ENCODE measurements around the gene OVCA2.

Gene OVCA2

GRCh38 chr17:1995321-1995892 is 46.4 kb upstream of the OVCA2 start:
- Histone ChIP-seq H2AFZ (ENCODE audit: low read depth, low read length, severe bottlenecking) (no peak overlapping the region), H3K27me3 (ENCODE audit: low read length) (no peaks in the 10 kb centered on the region), H3K9me2 (replicated peaks; ENCODE audit: insufficient read depth, low read length) (no peaks in the 10 kb centered on the region), H4K20me1 (ENCODE audit: low read depth, low read length) (no peaks in the 10 kb centered on the region), H3K4me2 (ENCODE audit: low read depth, low read length, poor library complexity, severe bottlenecking) (no peak overlapping the region), H3K36me3 (ENCODE audit: low read length) (no peaks in the 10 kb centered on the region), H3K4me3 (ENCODE audit: insufficient read depth, low read length, poor library complexity, severe bottlenecking) (no peak overlapping the region), H3K79me2 (ENCODE audit: insufficient read depth, low read length) (no peaks in the 10 kb centered on the region), H3F3A (ENCODE audit: insufficient read depth) (no peaks in the 10 kb centered on the region), H3K9me3 (ENCODE audit: insufficient read depth, low read length) (no peaks in the 10 kb centered on the region), H3K9ac (ENCODE audit: low read length) (no peak overlapping the region), H3K27ac (ENCODE audit: low read depth, low read length) (no peak overlapping the region)
- TF ChIP-seq EZH2phosphoT487 (conservative IDR thresholded peaks at IDR 0.05; ENCODE audit: low read length) (no peak), CTCF (IDR thresholded peaks at IDR 0.05; ENCODE audit: insufficient read depth, low read length, poor library complexity, severe bottlenecking) (no peak)

DNA sequence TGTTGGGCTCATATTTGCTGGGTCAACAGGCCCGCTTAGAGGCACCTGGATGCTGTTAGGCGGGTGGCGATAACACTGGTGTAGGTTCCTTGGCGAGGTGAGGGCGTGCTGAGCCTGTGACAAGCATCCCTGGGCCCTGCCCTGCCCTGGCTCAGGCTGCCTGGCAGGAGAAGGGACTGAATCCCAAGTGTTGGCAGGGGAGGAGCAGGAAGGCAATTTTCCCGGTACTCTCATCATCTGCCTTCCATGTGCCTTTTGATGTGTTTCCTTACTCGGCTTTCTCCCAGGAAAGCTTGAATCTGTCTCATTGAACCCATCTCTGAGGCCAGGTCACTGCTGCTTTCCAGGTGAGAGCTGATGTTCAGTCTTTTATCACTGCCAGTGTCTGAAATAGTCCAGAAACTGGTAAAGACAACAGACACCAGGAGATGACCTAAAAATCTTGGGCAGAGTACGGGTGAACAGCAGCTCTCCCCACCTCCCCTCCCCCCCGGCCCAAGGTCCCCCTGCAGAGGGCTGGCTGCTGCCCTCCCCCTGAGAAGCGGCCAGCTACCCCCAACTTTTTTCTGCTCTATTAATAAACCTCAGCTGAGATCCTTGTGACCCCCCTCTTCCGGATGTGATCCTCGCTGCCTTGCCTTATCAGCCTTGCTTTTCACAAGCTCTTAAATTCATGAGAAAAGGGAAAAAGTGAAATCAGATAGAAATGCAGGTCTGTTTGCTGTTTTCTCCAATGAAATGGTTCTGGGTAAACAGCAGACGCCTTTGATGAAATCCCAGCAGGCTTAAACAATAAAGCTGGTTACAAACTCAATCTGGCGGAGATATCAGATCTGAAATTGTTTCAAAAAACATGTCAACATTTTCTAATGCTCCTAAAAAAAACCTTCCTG is 45.7 kb upstream of the OVCA2 start:
- Histone ChIP-seq H3K9me2 (replicated peaks; ENCODE audit: insufficient read depth, low read length) (no peaks in the 10 kb centered on the region), H3K9ac (ENCODE audit: low read length) (no peak overlapping the region), H4K20me1 (ENCODE audit: low read depth, low read length) (no peaks in the 10 kb centered on the region), H3K27ac (ENCODE audit: low read depth, low read length) (no peak overlapping the region), H3K4me2 (ENCODE audit: low read depth, low read length, poor library complexity, severe bottlenecking) (no peak overlapping the region), H3F3A (ENCODE audit: insufficient read depth) (no peaks in the 10 kb centered on the region), H3K9me3 (ENCODE audit: insufficient read depth, low read length) (no peaks in the 10 kb centered on the region), H3K27me3 (ENCODE audit: low read length) (no peaks in the 10 kb centered on the region), H3K79me2 (ENCODE audit: insufficient read depth, low read length) (no peaks in the 10 kb centered on the region), H3K4me3 (ENCODE audit: insufficient read depth, low read length, poor library complexity, severe bottlenecking) (no peak overlapping the region), H2AFZ (ENCODE audit: low read depth, low read length, severe bottlenecking) (no peak overlapping the region), H3K36me3 (ENCODE audit: low read length) (no peaks in the 10 kb centered on the region)
- TF ChIP-seq EZH2phosphoT487 (conservative IDR thresholded peaks at IDR 0.05; ENCODE audit: low read length): no peak
- TF ChIP-seq CTCF (IDR thresholded peaks at IDR 0.05; ENCODE audit: insufficient read depth, low read length, poor library complexity, severe bottlenecking): no peak

- H3K27ac ChIP-seq (ENCODE audit: low read depth, low read length): no peak overlapping the region
- no peak overlapping the region for H2AFZ ChIP-seq (ENCODE audit: low read depth, low read length, severe bottlenecking)
- H3K9ac ChIP-seq (ENCODE audit: low read length): no peak overlapping the region
Observed at GRCh38 chr17:1996800-1997288, 45.0 kb upstream of the OVCA2 start.

More at GRCh38 chr17:1996800-1997288, 45.0 kb upstream of the OVCA2 start:
- Histone ChIP-seq H3K4me3 (ENCODE audit: insufficient read depth, low read length, poor library complexity, severe bottlenecking) (no peak overlapping the region), H3K9me2 (replicated peaks; ENCODE audit: insufficient read depth, low read length) (no peaks in the 10 kb centered on the region), H4K20me1 (ENCODE audit: low read depth, low read length) (no peaks in the 10 kb centered on the region), H3K9me3 (ENCODE audit: insufficient read depth, low read length) (no peaks in the 10 kb centered on the region), H3K79me2 (ENCODE audit: insufficient read depth, low read length) (no peaks in the 10 kb centered on the region), H3K36me3 (ENCODE audit: low read length) (no peaks in the 10 kb centered on the region), H3K27me3 (ENCODE audit: low read length) (no peaks in the 10 kb centered on the region), H3F3A (ENCODE audit: insufficient read depth) (no peaks in the 10 kb centered on the region), H3K4me2 (ENCODE audit: low read depth, low read length, poor library complexity, severe bottlenecking) (no peak overlapping the region)
- TF ChIP-seq EZH2phosphoT487 (conservative IDR thresholded peaks at IDR 0.05; ENCODE audit: low read length) (no peak), CTCF (IDR thresholded peaks at IDR 0.05; ENCODE audit: insufficient read depth, low read length, poor library complexity, severe bottlenecking) (no peak)

Data from SU-DHL-6 (cell line).